ENCODE results near the gene HSF2BP.
A peak's percentile ranks its signal among the peaks of the same experiment; 100 is the strongest.

Gene HSF2BP

DNA sequence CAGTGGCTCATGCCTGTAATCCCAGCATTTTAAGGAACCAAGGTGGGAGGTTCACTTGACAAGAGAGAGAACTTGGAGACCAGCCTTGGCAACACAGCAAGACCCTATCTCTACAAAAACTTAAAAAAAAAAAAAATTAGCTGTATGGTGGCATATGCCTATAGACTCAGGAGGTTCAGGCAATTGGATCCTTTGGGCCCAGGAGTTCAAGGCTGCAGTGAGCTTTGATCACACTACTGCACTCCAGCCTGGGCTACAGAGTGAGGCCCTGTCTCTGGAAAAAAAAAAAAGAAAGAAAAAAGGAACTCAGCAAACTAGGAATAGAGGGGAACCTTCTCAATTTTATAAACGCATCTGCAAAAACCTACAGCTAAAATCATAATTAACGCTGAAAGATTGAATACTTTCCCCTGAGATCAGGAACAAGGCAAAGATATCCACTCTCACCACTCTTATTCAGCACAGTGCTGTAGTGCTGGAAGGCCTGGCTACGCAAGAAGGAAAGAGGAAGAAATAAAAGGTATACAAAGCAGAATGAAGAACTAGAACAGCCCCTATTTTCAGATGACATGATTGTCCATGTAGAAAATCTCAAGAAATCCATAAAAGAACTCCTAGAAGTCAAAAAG, 21.6 kb downstream of the HSF2BP start:
- Histone ChIP-seq H3K9ac (ENCODE audit: low read length) (no peak overlapping the region), H3K14ac (ENCODE audit: low read length) (no peak overlapping the region), H4K91ac (ENCODE audit: low read depth, low read length) (no peak overlapping the region), H3K4me1 (ENCODE audit: control insufficient read depth in 1 of 2, insufficient read depth in 2 of 2, low read length in 2 of 2) (no peaks in the 10 kb centered on the region), H3K9me3 (ENCODE audit: insufficient read depth, low read depth, low read length) (no peaks in the 10 kb centered on the region), H3K4me2 (ENCODE audit: low read length) (no peak overlapping the region), H4K12ac (ENCODE audit: low read depth, low read length) (no peak overlapping the region), H3K79me2 (ENCODE audit: control insufficient read depth, insufficient read depth, low read length, poor library complexity) (no peaks in the 10 kb centered on the region), H3K4me3 (ENCODE audit: low read depth, low read length) (no peak overlapping the region), H2AK5ac (ENCODE audit: low read length) (no peak overlapping the region), H3K23ac (ENCODE audit: low read length) (no peak overlapping the region), H2BK12ac (ENCODE audit: low read length) (no peak overlapping the region), H2AFZ (ENCODE audit: insufficient read depth, low read length, poor library complexity) (no peak overlapping the region), H3K79me1 (ENCODE audit: low read length) (no peaks in the 10 kb centered on the region), H3K36me3 (ENCODE audit: control insufficient read depth in 1 of 2, insufficient read depth in 2 of 2, low read length in 2 of 2) (no peaks in the 10 kb centered on the region), H3K27ac (ENCODE audit: low read depth, low read length) (no peak overlapping the region), H2BK120ac (ENCODE audit: insufficient read depth, low read length, poor library complexity) (no peak overlapping the region), H3K27me3 (ENCODE audit: insufficient read depth, low read length) (no peaks in the 10 kb centered on the region), H3K4ac (ENCODE audit: low read depth, low read length) (no peak overlapping the region), H4K8ac (ENCODE audit: low read depth, low read length) (no peak overlapping the region), H2BK5ac (ENCODE audit: low read depth, low read length, poor library complexity) (no peak overlapping the region), H3K18ac (ENCODE audit: low read length) (no peak overlapping the region)
- DNase-seq, result no peak
- no CpG with 5 or more reads among the region's 3 CpGs for WGBS (ENCODE audit: extremely low coverage, insufficient coverage, insufficient read length)

DNA sequence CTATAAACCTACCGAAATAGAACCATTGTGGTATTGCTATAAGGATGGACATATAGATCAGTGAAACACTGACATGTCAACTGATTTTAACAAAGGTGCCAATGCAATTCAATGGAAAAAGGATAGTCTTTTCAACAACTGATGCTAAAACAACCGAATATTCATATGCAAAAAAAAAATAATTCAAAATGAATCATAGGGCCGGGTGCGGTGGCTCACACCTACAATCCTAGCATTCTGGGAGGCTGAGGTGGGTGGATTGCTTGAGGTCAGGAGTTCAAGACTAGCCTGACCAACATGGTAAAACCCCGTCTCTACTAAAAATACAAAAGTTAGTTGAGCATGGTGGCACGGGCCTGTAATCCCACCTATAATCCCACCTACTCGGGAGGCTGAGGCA, 23.9 kb downstream of the HSF2BP start:
- Histone ChIP-seq H2BK5ac (ENCODE audit: low read depth, low read length, poor library complexity) (no peak overlapping the region), H3K4me3 (ENCODE audit: low read depth, low read length) (no peak overlapping the region), H2BK12ac (ENCODE audit: low read length) (no peak overlapping the region)

DNA sequence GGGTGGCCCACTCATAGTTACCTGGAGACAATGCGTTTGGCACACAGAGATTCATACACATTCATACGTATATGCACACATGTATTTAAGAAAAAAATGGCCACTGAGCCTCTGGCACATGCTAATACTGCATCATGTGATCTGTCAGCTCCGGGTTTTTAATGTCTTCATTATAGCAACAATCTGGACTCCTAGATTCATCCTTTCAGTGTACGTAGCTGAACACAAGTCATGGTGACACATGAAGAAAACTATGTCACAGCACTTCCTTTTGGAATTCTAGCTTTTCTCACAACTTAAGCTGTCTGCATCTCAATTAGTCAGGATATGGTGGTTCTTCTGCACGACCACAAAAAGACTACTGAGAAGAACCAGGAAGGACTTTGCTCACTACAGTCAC, 24.7 kb downstream of the HSF2BP start:
- no CpG with 5 or more reads among the region's 5 CpGs for WGBS (ENCODE audit: extremely low coverage, insufficient coverage, insufficient read length)
- H3K36me3 ChIP-seq (ENCODE audit: control insufficient read depth in 1 of 2, insufficient read depth in 2 of 2, low read length in 2 of 2), result no peaks in the 10 kb centered on the region
- H3K27ac ChIP-seq (ENCODE audit: low read depth, low read length), result no peak overlapping the region
- no peak overlapping the region for H2AK5ac ChIP-seq (ENCODE audit: low read length)
- no peak overlapping the region for H3K14ac ChIP-seq (ENCODE audit: low read length)
- H3K4ac ChIP-seq (ENCODE audit: low read depth, low read length), result no peak overlapping the region
- H2BK120ac ChIP-seq (ENCODE audit: insufficient read depth, low read length, poor library complexity), result no peak overlapping the region
- no peak overlapping the region for H3K23ac ChIP-seq (ENCODE audit: low read length)
- H3K79me2 ChIP-seq (ENCODE audit: control insufficient read depth, insufficient read depth, low read length, poor library complexity), result no peaks in the 10 kb centered on the region
- H4K91ac ChIP-seq (ENCODE audit: low read depth, low read length), result no peak overlapping the region
- no peak overlapping the region for H4K12ac ChIP-seq (ENCODE audit: low read depth, low read length)
- no peak overlapping the region for H2BK5ac ChIP-seq (ENCODE audit: low read depth, low read length, poor library complexity)
- no peaks in the 10 kb centered on the region for H3K27me3 ChIP-seq (ENCODE audit: insufficient read depth, low read length)
- H3K18ac ChIP-seq (ENCODE audit: low read length), result no peak overlapping the region
- no peak overlapping the region for H3K9ac ChIP-seq (ENCODE audit: low read length)
- H3K4me2 ChIP-seq (ENCODE audit: low read length), result no peak overlapping the region
- DNase-seq, result peak in 1 of 2 donors; percentile 60
- H3K4me3 ChIP-seq (ENCODE audit: low read depth, low read length), result no peak overlapping the region
- no peak overlapping the region for H2BK12ac ChIP-seq (ENCODE audit: low read length)
- peaks cover 7% of the 10 kb centered on the region for H3K9me3 ChIP-seq (ENCODE audit: insufficient read depth, low read depth, low read length)
- no peaks in the 10 kb centered on the region for H3K79me1 ChIP-seq (ENCODE audit: low read length)
- no peak overlapping the region for H4K8ac ChIP-seq (ENCODE audit: low read depth, low read length)
- peaks cover 0 to 2% of the 10 kb centered on the region in 2 experiments for H3K4me1 ChIP-seq (ENCODE audit: control insufficient read depth in 1 of 2, insufficient read depth in 2 of 2, low read length in 2 of 2)
- no peak overlapping the region for H2AFZ ChIP-seq (ENCODE audit: insufficient read depth, low read length, poor library complexity)

More for the DNA sequence above, 23.9 kb downstream of the HSF2BP start:
- H3K9ac ChIP-seq (ENCODE audit: low read length), result no peak overlapping the region
- no peak overlapping the region for H3K14ac ChIP-seq (ENCODE audit: low read length)
- no peak overlapping the region for H2AK5ac ChIP-seq (ENCODE audit: low read length)
- H3K79me2 ChIP-seq (ENCODE audit: control insufficient read depth, insufficient read depth, low read length, poor library complexity), result no peaks in the 10 kb centered on the region
- H3K27ac ChIP-seq (ENCODE audit: low read depth, low read length), result no peak overlapping the region
- no peak overlapping the region for H3K18ac ChIP-seq (ENCODE audit: low read length)
- no peak overlapping the region for H2AFZ ChIP-seq (ENCODE audit: insufficient read depth, low read length, poor library complexity)
- no peak overlapping the region for H4K8ac ChIP-seq (ENCODE audit: low read depth, low read length)
- H3K4ac ChIP-seq (ENCODE audit: low read depth, low read length), result no peak overlapping the region
- H4K91ac ChIP-seq (ENCODE audit: low read depth, low read length), result no peak overlapping the region
- no peaks in the 10 kb centered on the region for H3K27me3 ChIP-seq (ENCODE audit: insufficient read depth, low read length)
- peaks cover 7% of the 10 kb centered on the region for H3K9me3 ChIP-seq (ENCODE audit: insufficient read depth, low read depth, low read length)
- no peak overlapping the region for H4K12ac ChIP-seq (ENCODE audit: low read depth, low read length)
- no peaks in the 10 kb centered on the region for H3K36me3 ChIP-seq (ENCODE audit: control insufficient read depth in 1 of 2, insufficient read depth in 2 of 2, low read length in 2 of 2)
- DNase-seq, result no peak
- H3K4me2 ChIP-seq (ENCODE audit: low read length), result no peak overlapping the region
- H3K79me1 ChIP-seq (ENCODE audit: low read length), result no peaks in the 10 kb centered on the region
- H3K4me1 ChIP-seq (ENCODE audit: control insufficient read depth in 1 of 2, insufficient read depth in 2 of 2, low read length in 2 of 2), result peaks cover 0 to 2% of the 10 kb centered on the region in 2 experiments
- H3K23ac ChIP-seq (ENCODE audit: low read length), result no peak overlapping the region
- H2BK120ac ChIP-seq (ENCODE audit: insufficient read depth, low read length, poor library complexity), result no peak overlapping the region
- WGBS (ENCODE audit: extremely low coverage, insufficient coverage, insufficient read length), result no CpG with 5 or more reads among the region's 7 CpGs

DNA sequence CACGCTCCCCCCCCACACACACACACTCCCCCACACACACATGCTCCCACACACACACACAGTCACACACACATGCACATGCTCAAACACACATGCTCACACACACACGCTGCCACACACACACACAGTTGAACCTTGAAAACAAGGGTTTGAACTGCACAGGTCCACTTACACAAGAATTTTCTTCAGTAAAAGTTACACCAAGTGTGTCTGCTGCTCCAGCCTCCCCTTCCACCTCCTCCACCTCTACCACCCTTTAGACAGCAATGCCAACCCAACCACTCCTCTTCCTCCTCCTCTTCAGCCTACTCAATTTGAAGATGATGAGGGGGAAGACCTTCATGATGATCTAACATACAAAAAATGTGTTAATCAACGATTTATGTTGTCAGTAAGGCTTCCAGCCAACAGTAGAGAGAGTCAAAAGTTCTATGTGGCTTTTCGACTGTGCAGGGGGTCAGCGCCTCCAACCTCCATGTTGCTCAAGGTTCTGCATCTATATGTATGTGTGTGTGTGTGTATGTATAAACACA, 26.8 kb downstream of the HSF2BP start:
- no peak overlapping the region for H2AK5ac ChIP-seq (ENCODE audit: low read length)
- H3K9me3 ChIP-seq (ENCODE audit: insufficient read depth, low read depth, low read length), result peaks cover 8% of the 10 kb centered on the region
- H2BK5ac ChIP-seq (ENCODE audit: low read depth, low read length, poor library complexity), result no peak overlapping the region
- H4K8ac ChIP-seq (ENCODE audit: low read depth, low read length), result no peak overlapping the region
- H3K9ac ChIP-seq (ENCODE audit: low read length), result no peak overlapping the region
- peak overlapping the region; percentile 59 for H3K4me3 ChIP-seq (ENCODE audit: low read depth, low read length)
- no CpG with 5 or more reads among the region's 5 CpGs for WGBS (ENCODE audit: extremely low coverage, insufficient coverage, insufficient read length)
- H2AFZ ChIP-seq (ENCODE audit: insufficient read depth, low read length, poor library complexity), result no peak overlapping the region
- H3K14ac ChIP-seq (ENCODE audit: low read length), result no peak overlapping the region
- H3K27me3 ChIP-seq (ENCODE audit: insufficient read depth, low read length), result no peaks in the 10 kb centered on the region
- H3K18ac ChIP-seq (ENCODE audit: low read length), result no peak overlapping the region
- H4K91ac ChIP-seq (ENCODE audit: low read depth, low read length), result no peak overlapping the region
- H3K79me2 ChIP-seq (ENCODE audit: control insufficient read depth, insufficient read depth, low read length, poor library complexity), result no peaks in the 10 kb centered on the region
- H3K4me1 ChIP-seq (ENCODE audit: control insufficient read depth in 1 of 2, insufficient read depth in 2 of 2, low read length in 2 of 2), result peaks cover 0 to 2% of the 10 kb centered on the region in 2 experiments
- H3K4me2 ChIP-seq (ENCODE audit: low read length), result no peak overlapping the region
- no peak overlapping the region for H3K27ac ChIP-seq (ENCODE audit: low read depth, low read length)
- H2BK12ac ChIP-seq (ENCODE audit: low read length), result no peak overlapping the region
- H3K36me3 ChIP-seq (ENCODE audit: control insufficient read depth in 1 of 2, insufficient read depth in 2 of 2, low read length in 2 of 2), result no peaks in the 10 kb centered on the region
- H2BK120ac ChIP-seq (ENCODE audit: insufficient read depth, low read length, poor library complexity), result no peak overlapping the region
- no peak overlapping the region for H4K12ac ChIP-seq (ENCODE audit: low read depth, low read length)
- DNase-seq, result no peak
- H3K79me1 ChIP-seq (ENCODE audit: low read length), result no peaks in the 10 kb centered on the region
- no peak overlapping the region for H3K23ac ChIP-seq (ENCODE audit: low read length)
- no peak overlapping the region for H3K4ac ChIP-seq (ENCODE audit: low read depth, low read length)
